Loucy (cell line): ENCODE data around the gene MGLL.

Source experiments
- H2AFZ ChIP-seq: fragments of 200-600 bp; sonication (generic); 2 replicates; pipeline ENCODE4 v1.6.0; 2016; ENCODE audit warnings: antibody characterized with exemption, mild to moderate bottlenecking, low read length, moderate library complexity
- H3F3A ChIP-seq: fragments of 200-600 bp; 2 replicates; pipeline ENCODE4 v1.6.0; 2016; ENCODE audit warnings: antibody characterized with exemption, low read depth, mild to moderate bottlenecking
- H3K27me3 ChIP-seq: fragments of 200-600 bp; sonication (generic); 2 replicates; pipeline ENCODE4 v1.6.1; 2014; ENCODE audit warnings: low read length, mild to moderate bottlenecking; ENCODE audit not compliant: insufficient read depth, poor library complexity, severe bottlenecking
- H3K36me3 ChIP-seq: fragments of 200-600 bp; sonication (generic); 2 replicates; pipeline ENCODE4 v1.6.1; 2016; ENCODE audit warnings: low read length; ENCODE audit not compliant: insufficient read depth
- H3K4me1 ChIP-seq: fragments of 200-600 bp; sonication (generic); 2 replicates; pipeline ENCODE4 v1.5.1; 2014; ENCODE audit warnings: low read length, mild to moderate bottlenecking; ENCODE audit not compliant: insufficient read depth, poor library complexity, severe bottlenecking
- H3K4me2 ChIP-seq: fragments of 200-600 bp; sonication (generic); 2 replicates; pipeline ENCODE4 v1.6.0; 2014; ENCODE audit warnings: antibody characterized with exemption, low read length, low read depth, mild to moderate bottlenecking; ENCODE audit not compliant: poor library complexity, severe bottlenecking
- H3K4me3 ChIP-seq: fragments of 200-600 bp; sonication (generic); 2 replicates; pipeline ENCODE4 v1.5.1; 2014; ENCODE audit warnings: low read length, mild to moderate bottlenecking, mixed read lengths; ENCODE audit not compliant: poor library complexity, severe bottlenecking
- H3K79me2 ChIP-seq: fragments of 200-600 bp; sonication (generic); 2 replicates; pipeline ENCODE4 v1.6.1; 2014; ENCODE audit warnings: low read length; ENCODE audit not compliant: insufficient read depth
- H3K9ac ChIP-seq: fragments of 200-600 bp; sonication (generic); 2 replicates; pipeline ENCODE4 v1.6.0; 2014; ENCODE audit warnings: mild to moderate bottlenecking, low read depth, low read length, moderate library complexity; ENCODE audit not compliant: poor library complexity, severe bottlenecking
- H3K9me2 ChIP-seq: fragments of 200-600 bp; sonication (generic); replicated peaks from 2 replicates; pipeline ENCODE4 v1.6.1; 2016; ENCODE audit warnings: low read depth, low read length, mixed read lengths
- H3K9me3 ChIP-seq: fragments of 200-600 bp; sonication (generic); 2 replicates; pipeline ENCODE4 v1.6.1; 2014; ENCODE audit warnings: mild to moderate bottlenecking, antibody characterized with exemption, low read length, low read depth; ENCODE audit not compliant: insufficient read depth
- H4K20me1 ChIP-seq: fragments of 200-600 bp; sonication (generic); 2 replicates; pipeline ENCODE4 v1.6.0; 2014; ENCODE audit warnings: antibody characterized with exemption, low read length, mild to moderate bottlenecking; ENCODE audit not compliant: insufficient read depth, poor library complexity, severe bottlenecking
- EZH2phosphoT487 ChIP-seq: fragments of 200-600 bp; IDR thresholded peaks from 2 replicates; pipeline ENCODE4 v1.6.1; 2018; ENCODE audit warnings: antibody characterized with exemption, mild to moderate bottlenecking, moderate library complexity, borderline replicate concordance
- TF ChIP-seq, protein P1 (sequence below): fragments of 200-600 bp; sonication (generic); conservative IDR thresholded peaks from 2 replicates; pipeline ENCODE4 v1.5.1; 2014; ENCODE audit warnings: mild to moderate bottlenecking, antibody characterized with exemption, low read length

Gene MGLL

DNA sequence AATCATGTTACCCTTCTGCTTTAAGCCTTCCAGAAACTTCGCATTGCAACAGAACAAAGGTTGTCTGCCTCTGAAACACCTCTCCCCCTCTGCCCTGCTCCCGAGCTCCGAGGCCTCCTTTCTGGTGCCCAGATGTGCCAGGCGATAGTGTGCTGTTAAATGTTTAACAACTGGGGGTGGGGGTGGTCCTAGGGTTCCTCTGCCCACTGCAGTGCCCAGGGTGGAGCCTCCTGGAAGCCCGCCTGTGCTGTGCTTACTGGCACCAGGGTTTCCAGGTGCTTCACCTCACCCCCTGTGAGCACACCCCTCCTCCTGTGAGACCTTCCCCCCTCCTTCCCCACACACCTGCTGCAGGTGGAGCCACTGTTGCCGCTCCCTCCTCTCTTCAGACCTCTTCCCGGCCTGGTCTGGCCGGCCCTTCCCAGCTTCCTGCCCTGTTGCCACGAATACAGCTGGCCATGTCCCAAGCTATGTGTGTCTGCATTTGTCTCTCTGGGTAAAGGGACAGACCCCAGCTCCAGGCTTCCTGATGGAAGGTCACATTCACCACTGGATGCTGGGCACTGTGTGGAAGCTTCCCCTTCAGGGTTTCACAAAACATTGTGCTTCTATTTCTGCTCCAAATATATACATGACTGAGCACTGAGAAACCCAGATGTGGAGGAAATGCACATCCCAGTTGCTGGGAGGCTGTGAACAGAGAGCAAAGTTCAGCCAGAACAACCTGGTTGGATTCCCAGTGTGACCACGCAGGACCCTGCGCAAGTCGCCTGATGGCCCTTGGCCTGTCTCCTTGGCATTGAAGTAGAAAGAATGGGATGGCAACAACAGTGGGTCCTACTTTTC is 37.2 kb downstream of the MGLL start:
- peaks cover under 1% of the 10 kb centered on the region; the same call in 1 of the 2 replicates for H3F3A ChIP-seq
- H3K4me1 ChIP-seq, result peaks cover 50% of the 10 kb centered on the region
- H3K36me3 ChIP-seq, result peaks cover 66% of the 10 kb centered on the region; the same call in 1 of the 2 replicates
- peaks cover 98% of the 10 kb centered on the region for H3K79me2 ChIP-seq
- no peaks in the 10 kb centered on the region for H3K27me3 ChIP-seq
- no peaks in the 10 kb centered on the region for H3K9me3 ChIP-seq
- peaks cover 2% of the 10 kb centered on the region for H4K20me1 ChIP-seq
- H3K4me2 ChIP-seq, result peak overlapping the region; percentile 69
- peak overlapping the region; percentile 65 for H3K9ac ChIP-seq
- TF ChIP-seq, protein P1, sequence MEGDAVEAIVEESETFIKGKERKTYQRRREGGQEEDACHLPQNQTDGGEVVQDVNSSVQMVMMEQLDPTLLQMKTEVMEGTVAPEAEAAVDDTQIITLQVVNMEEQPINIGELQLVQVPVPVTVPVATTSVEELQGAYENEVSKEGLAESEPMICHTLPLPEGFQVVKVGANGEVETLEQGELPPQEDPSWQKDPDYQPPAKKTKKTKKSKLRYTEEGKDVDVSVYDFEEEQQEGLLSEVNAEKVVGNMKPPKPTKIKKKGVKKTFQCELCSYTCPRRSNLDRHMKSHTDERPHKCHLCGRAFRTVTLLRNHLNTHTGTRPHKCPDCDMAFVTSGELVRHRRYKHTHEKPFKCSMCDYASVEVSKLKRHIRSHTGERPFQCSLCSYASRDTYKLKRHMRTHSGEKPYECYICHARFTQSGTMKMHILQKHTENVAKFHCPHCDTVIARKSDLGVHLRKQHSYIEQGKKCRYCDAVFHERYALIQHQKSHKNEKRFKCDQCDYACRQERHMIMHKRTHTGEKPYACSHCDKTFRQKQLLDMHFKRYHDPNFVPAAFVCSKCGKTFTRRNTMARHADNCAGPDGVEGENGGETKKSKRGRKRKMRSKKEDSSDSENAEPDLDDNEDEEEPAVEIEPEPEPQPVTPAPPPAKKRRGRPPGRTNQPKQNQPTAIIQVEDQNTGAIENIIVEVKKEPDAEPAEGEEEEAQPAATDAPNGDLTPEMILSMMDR, result no peak
- no peak for TF ChIP-seq EZH2phosphoT487
- H2AFZ ChIP-seq, result no peak overlapping the region
- no peaks in the 10 kb centered on the region for H3K9me2 ChIP-seq
- peak overlapping the region; percentile 54 for H3K4me3 ChIP-seq

- H3K9me3 ChIP-seq, result no peaks in the 10 kb centered on the region
- TF ChIP-seq, protein P1, result no peak
- TF ChIP-seq EZH2phosphoT487, result no peak
- H3K4me1 ChIP-seq, result peaks cover 55% of the 10 kb centered on the region
- peaks cover 90% of the 10 kb centered on the region; the same call in 1 of the 2 replicates for H3K79me2 ChIP-seq
- H3K9me2 ChIP-seq, result no peaks in the 10 kb centered on the region
- peaks cover 67% of the 10 kb centered on the region; the same call in 1 of the 2 replicates for H3K36me3 ChIP-seq
- H3K27me3 ChIP-seq, result no peaks in the 10 kb centered on the region
- peak overlapping the region; percentile 65 for H3K9ac ChIP-seq
- no peak overlapping the region for H2AFZ ChIP-seq
- H3K4me3 ChIP-seq, result peak overlapping the region; percentile 54
- H3K4me2 ChIP-seq, result peak overlapping the region; percentile 69
- H4K20me1 ChIP-seq, result no peaks in the 10 kb centered on the region
- H3F3A ChIP-seq, result peaks cover 5% of the 10 kb centered on the region; the same call in 1 of the 2 replicates
Measured at GRCh38 chr3:127784283-127784682, 38.0 kb downstream of the MGLL start.

DNA sequence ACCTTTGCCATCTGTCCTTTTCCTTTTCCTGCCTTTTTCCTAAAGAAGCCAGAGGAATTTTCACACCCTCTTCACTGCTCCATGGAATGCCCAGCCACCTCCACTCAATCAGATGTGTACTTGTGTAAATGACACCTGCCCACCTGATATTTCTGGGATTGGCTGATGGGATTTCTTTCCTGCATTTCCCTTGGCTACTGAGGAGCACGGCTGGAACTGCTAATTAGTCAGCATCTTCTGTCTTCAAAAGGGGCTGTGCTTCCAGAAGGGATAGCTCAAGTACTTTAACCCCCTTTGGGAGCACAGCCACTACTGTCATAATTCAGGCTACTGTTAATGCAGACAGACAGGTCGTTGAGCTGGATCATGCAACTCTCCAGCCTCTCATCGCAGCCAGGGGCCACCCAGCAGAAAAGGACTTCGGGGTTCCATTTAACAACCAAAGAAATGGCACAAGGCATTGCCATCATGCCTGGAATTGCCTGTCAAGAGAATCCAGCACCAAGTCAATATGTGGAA is 38.6 kb downstream of the MGLL start:
- TF ChIP-seq EZH2phosphoT487, result no peak
- TF ChIP-seq, protein P1, result no peak
- Histone ChIP-seq H3K4me3 (peak overlapping the region; percentile 54), H3K9me2 (no peaks in the 10 kb centered on the region), H3K4me1 (peaks cover 57% of the 10 kb centered on the region), H3K9ac (peak overlapping the region; percentile 65), H3K27me3 (no peaks in the 10 kb centered on the region), H2AFZ (no peak overlapping the region), H4K20me1 (no peaks in the 10 kb centered on the region), H3F3A (peaks cover 5% of the 10 kb centered on the region; the same call in 1 of the 2 replicates), H3K9me3 (no peaks in the 10 kb centered on the region), H3K4me2 (peak overlapping the region; percentile 69), H3K36me3 (peaks cover 61% of the 10 kb centered on the region; the same call in 1 of the 2 replicates), H3K79me2 (peaks cover 89% of the 10 kb centered on the region)
